Kidney epithelial cell (primary cell): ENCODE data around the gene SLIT1. TPM values are rescaled to one million over a fixed set of nuclear protein-coding genes. Genes with fewer than 3 reads are reported as not detected.

ENCODE experiments used
- DNase-seq: peaks from one replicate; pipeline ENCODE4 v3.0.0-alpha.2; 2010; ENCODE audit warnings: low read depth
- H3K27me3 ChIP-seq: 2 replicates; pipeline ENCODE4 v1.6.0; 2011; ENCODE audit warnings: low read length; ENCODE audit not compliant: control insufficient read depth, insufficient read depth
- H3K36me3 ChIP-seq: 2 replicates; pipeline ENCODE4 v1.5.1; 2011; ENCODE audit warnings: low read length; ENCODE audit not compliant: control insufficient read depth, insufficient read depth
- H3K4me3 ChIP-seq: 2 replicates; pipeline ENCODE4 v1.5.1; 2011; ENCODE audit warnings: low read depth, mild to moderate bottlenecking, control low read depth, low read length
- CTCF ChIP-seq: IDR thresholded peaks from 2 replicates; pipeline ENCODE4 v1.5.1; 2011; ENCODE audit warnings: mild to moderate bottlenecking, moderate library complexity, low read length, control low read depth, inconsistent platforms; ENCODE audit not compliant: insufficient read depth, poor library complexity, severe bottlenecking
- total RNA-seq: library from RNA; depleted of rRNA; stranded (reverse); fragments of >200 nt; gene quantifications from 2 replicates; pipeline ENCODE4 v1.2.3, GENCODE V29; 2015

Gene SLIT1
- total RNA-seq, 1 donor from 2014 or later, result 0.17 TPM

- no peak overlapping the region for H3K4me3 ChIP-seq
- peaks cover 3% of the 10 kb centered on the region for H3K27me3 ChIP-seq
- TF ChIP-seq CTCF, result no peak
- DNase-seq, result no peak
- no peaks in the 10 kb centered on the region for H3K36me3 ChIP-seq
These were observed 129.6 kb downstream of the SLIT1 start for GRCh38 chr10:97056003-97056630.

GRCh38 chr10:97053276-97053675 is 132.5 kb downstream of the SLIT1 start:
- DNase-seq, result no peak

GRCh38 chr10:97050956-97051496 is 134.7 kb downstream of the SLIT1 start:
- no peak for TF ChIP-seq CTCF
- no peak for DNase-seq
- Histone ChIP-seq H3K4me3 (no peak overlapping the region), H3K27me3 (peaks cover 6% of the 10 kb centered on the region), H3K36me3 (no peaks in the 10 kb centered on the region)

More at GRCh38 chr10:97053276-97053675, 132.5 kb downstream of the SLIT1 start:
- no peak for TF ChIP-seq CTCF
- H3K27me3 ChIP-seq, result peaks cover 4% of the 10 kb centered on the region
- no peak overlapping the region for H3K4me3 ChIP-seq
- no peaks in the 10 kb centered on the region for H3K36me3 ChIP-seq

- Histone ChIP-seq H3K4me3 (no peak overlapping the region), H3K27me3 (peaks cover 7% of the 10 kb centered on the region), H3K36me3 (no peaks in the 10 kb centered on the region)
- no peak for TF ChIP-seq CTCF
- DNase-seq, result no peak
These were observed 135.5 kb downstream of the SLIT1 start for GRCh38 chr10:97050205-97050745.

GRCh38 chr10:97049670-97050069 is 136.1 kb downstream of the SLIT1 start:
- TF ChIP-seq CTCF, result no peak
- DNase-seq, result no peak
- H3K4me3 ChIP-seq, result no peak overlapping the region

More at GRCh38 chr10:97049670-97050069, 136.1 kb downstream of the SLIT1 start:
- Histone ChIP-seq H3K36me3 (no peaks in the 10 kb centered on the region), H3K27me3 (peaks cover 7% of the 10 kb centered on the region)
